ENCODE results near the gene NFAM1. TPM values are rescaled to one million over a fixed set of nuclear protein-coding genes. Genes with fewer than 3 reads are reported as not detected.
A peak's percentile ranks its signal among the peaks of the same experiment; 100 is the strongest.

The NFAM1 gene
- total RNA-seq, 6 donors from 2014 or later, result 8.7 to 36.7 (median 15.9) TPM

DNA sequence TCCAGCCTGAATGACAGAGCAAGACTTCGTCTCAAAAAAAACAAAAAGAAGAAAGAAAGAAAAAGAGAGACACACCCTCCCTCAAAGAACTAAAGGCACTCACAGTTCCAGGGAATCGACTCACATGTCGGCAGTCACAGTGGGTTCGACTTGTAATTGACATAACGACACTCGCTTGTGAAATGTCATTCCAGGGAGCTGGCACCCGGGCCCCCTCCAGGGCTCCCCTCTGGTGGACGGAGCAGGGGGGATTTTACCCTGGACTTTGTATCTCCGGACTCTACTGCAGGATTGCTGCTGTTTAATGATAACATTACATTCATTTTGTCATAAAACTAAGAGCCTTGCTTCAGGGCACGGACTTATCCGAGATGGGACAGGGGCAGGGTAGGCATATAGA is 18.2 kb downstream of the NFAM1 start:
- Histone ChIP-seq H3K27me3 (no peaks in the 10 kb centered on the region), H3K9me3 (no peaks in the 10 kb centered on the region), H3K4me1 (peaks cover 0 to 2% (median 0%) of the 10 kb centered on the region in 4 donors), H3K4me3 (no peak overlapping the region), H3K36me3 (peaks cover 0 to 4% (median 0%) of the 10 kb centered on the region in 4 donors), H3K27ac (no peak overlapping the region)
- ATAC-seq (ENCODE audit: low FRiP score in 2 of 2) (no peak), DNase-seq (no peak)
- 69 to 87% methylated on average over 9 to 11 of the region's 11 CpGs for WGBS, 2 donors
- TF ChIP-seq EP300 (IDR thresholded peaks at IDR 0.05), result no peak
- TF ChIP-seq POLR2A (IDR thresholded peaks at IDR 0.05), result no peak
- no peak for TF ChIP-seq POLR2AphosphoS5 (IDR thresholded peaks at IDR 0.05)
- TF ChIP-seq, protein P1, sequence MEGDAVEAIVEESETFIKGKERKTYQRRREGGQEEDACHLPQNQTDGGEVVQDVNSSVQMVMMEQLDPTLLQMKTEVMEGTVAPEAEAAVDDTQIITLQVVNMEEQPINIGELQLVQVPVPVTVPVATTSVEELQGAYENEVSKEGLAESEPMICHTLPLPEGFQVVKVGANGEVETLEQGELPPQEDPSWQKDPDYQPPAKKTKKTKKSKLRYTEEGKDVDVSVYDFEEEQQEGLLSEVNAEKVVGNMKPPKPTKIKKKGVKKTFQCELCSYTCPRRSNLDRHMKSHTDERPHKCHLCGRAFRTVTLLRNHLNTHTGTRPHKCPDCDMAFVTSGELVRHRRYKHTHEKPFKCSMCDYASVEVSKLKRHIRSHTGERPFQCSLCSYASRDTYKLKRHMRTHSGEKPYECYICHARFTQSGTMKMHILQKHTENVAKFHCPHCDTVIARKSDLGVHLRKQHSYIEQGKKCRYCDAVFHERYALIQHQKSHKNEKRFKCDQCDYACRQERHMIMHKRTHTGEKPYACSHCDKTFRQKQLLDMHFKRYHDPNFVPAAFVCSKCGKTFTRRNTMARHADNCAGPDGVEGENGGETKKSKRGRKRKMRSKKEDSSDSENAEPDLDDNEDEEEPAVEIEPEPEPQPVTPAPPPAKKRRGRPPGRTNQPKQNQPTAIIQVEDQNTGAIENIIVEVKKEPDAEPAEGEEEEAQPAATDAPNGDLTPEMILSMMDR (IDR thresholded peaks at IDR 0.05), result no peak

DNA sequence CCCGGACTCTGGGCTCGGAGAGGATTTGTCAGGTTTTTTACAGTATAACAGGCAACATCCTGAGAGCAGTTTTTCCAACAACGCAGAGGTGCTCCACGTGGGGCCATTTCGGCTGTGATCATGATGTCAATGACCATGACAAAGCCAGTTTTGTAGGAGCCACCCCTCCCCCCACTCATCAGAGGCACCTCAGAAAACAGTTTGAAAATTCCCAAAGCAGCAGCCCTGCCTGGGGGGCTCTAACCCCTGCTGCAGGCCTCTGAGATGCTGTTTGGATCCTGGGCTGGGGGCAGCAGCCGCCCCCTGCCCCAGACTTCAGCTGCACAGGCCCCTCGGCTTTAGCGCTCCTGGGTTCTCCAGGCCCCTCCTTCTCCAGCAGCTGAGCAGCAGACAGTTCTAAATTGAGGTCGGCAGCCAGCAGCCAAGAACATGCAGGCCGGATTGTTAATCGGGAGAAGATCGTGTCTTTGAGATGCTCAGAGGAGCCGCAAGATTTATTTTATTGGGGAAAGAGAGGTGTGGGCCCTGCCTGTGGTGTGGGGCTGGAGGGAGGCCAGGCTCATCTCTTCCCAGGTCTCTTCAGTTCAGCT is 19.4 kb downstream of the NFAM1 start:
- 70 to 78% methylated on average over 11 to 13 of the region's 13 CpGs for WGBS, 2 donors
- Histone ChIP-seq H3K27ac (no peak overlapping the region), H3K27me3 (no peaks in the 10 kb centered on the region), H3K4me3 (no peak overlapping the region), H3K36me3 (peaks cover 0 to 4% (median 0%) of the 10 kb centered on the region in 4 donors), H3K4me1 (no peaks in the 10 kb centered on the region), H3K9me3 (no peaks in the 10 kb centered on the region)
- ATAC-seq (ENCODE audit: low FRiP score in 2 of 2), result no peak
- no peak for DNase-seq
- TF ChIP-seq, protein P1 (IDR thresholded peaks at IDR 0.05), result no peak
- TF ChIP-seq POLR2AphosphoS5 (IDR thresholded peaks at IDR 0.05), result no peak
- no peak for TF ChIP-seq EP300 (IDR thresholded peaks at IDR 0.05)
- TF ChIP-seq POLR2A (IDR thresholded peaks at IDR 0.05), result no peak

DNA sequence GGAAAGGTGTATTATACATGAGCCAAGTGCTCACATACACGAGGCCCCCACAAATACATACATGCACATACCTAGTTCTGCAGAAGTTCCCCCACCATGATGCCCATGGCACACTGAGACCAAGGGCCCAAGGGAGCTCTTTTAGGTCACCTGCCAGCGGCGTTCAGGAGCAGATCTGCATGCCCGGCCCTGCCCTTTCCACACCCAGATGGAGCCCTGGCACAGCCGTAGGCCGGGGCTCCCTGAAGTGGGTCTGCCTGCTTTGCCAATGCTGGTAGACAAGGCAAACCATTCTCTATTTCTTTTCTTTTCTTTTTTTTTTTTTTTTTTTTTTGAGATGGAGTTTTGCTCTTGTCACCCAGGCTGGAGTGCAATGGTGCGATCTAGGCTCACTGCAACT is 21.5 kb downstream of the NFAM1 start:
- ATAC-seq (ENCODE audit: low FRiP score in 2 of 2) (no peak), DNase-seq (no peak)
- Histone ChIP-seq H3K27ac (no peak overlapping the region), H3K36me3 (peaks cover 0 to 4% (median 0%) of the 10 kb centered on the region in 4 donors), H3K4me3 (no peak overlapping the region), H3K9me3 (no peaks in the 10 kb centered on the region), H3K27me3 (no peaks in the 10 kb centered on the region), H3K4me1 (no peaks in the 10 kb centered on the region)
- TF ChIP-seq POLR2A (IDR thresholded peaks at IDR 0.05) (no peak), POLR2AphosphoS5 (IDR thresholded peaks at IDR 0.05) (no peak), EP300 (IDR thresholded peaks at IDR 0.05) (no peak)
- TF ChIP-seq, protein P1 (IDR thresholded peaks at IDR 0.05), result no peak
- 83 to 95% methylated on average over 7 of the region's 7 CpGs for WGBS, 2 donors

DNA sequence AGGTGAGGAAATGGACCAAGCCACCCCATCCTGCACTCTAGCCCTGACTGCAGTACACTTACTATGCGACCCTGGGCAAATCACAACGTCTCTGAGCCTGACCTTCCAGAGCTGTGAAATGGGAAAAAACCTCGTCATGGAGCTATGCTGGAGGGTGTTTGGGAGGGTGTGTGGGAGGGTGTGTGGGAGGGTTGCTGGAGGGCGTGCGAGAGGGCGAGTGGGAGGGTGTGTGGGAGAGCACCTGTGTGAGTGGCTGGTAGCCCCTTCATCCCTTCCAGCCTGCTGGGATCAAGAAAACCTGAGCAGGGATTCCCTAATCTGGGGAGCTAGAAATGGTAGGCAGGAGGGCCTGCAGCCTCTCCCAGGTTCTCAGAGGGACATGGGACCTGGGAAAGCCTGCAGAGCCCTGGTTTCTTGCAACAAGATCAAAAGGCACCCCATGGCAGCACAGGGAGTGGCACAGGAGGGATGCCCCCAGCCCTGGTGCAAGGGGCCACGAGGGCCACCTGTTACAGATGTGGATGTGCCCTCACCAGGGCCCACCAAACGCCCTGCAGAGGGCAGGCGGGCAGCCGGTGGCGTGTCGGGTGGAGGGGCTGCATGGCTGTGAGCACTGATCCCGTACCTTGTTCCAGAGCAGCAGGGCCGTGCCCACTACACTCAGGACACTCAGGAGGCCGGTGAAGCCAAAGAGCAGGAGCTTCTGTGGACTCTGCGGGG is 23.2 kb downstream of the NFAM1 start:
- H3K9me3 ChIP-seq, result no peaks in the 10 kb centered on the region
- ATAC-seq (ENCODE audit: low FRiP score in 2 of 2) (peak in 1 of 2 donors; percentile 10), DNase-seq (no peak)
- H3K4me1 ChIP-seq, result no peaks in the 10 kb centered on the region
- H3K27ac ChIP-seq, result no peak overlapping the region
- H3K36me3 ChIP-seq, result peaks cover 0 to 4% (median 0%) of the 10 kb centered on the region in 4 donors
- TF ChIP-seq, protein P1 (IDR thresholded peaks at IDR 0.05), result no peak
- TF ChIP-seq POLR2A (IDR thresholded peaks at IDR 0.05), result no peak
- no peak for TF ChIP-seq EP300 (IDR thresholded peaks at IDR 0.05)
- TF ChIP-seq POLR2AphosphoS5 (IDR thresholded peaks at IDR 0.05), result no peak
- no peaks in the 10 kb centered on the region for H3K27me3 ChIP-seq
- H3K4me3 ChIP-seq, result no peak overlapping the region
- 86 to 87% methylated on average over 14 to 16 of the region's 16 CpGs for WGBS, 2 donors
